ENCODE results near the gene SZT2.

GRCh38 chr1:43468414-43468813 lies 78.7 kb downstream of the SZT2 start:
- TF ChIP-seq CTCF (IDR thresholded peaks at IDR 0.05) (no peak), POLR2A (IDR thresholded peaks at IDR 0.05) (no peak)

Measured in tibial nerve (tissue), 3 donors.